Measurements from ENCODE around the gene BCKDHB.
A peak's percentile ranks its signal among the peaks of the same experiment; 100 is the strongest.
"Not testable (repeated sequence)": the region's sequence is repeated elsewhere in the genome, so short reads cannot be mapped to it uniquely, and the experiment has no call there.

The BCKDHB gene

GRCh38 chr6:80211286-80211685 is 104.8 kb downstream of the BCKDHB start:
- no peak for DNase-seq

GRCh38 chr6:80211890-80212289 is 105.4 kb downstream of the BCKDHB start:
- not testable (repeated sequence) for DNase-seq

GRCh38 chr6:80214436-80215022 is 108.1 kb downstream of the BCKDHB start:
- no peak for DNase-seq

- no peak for DNase-seq
These were observed 108.6 kb downstream of the BCKDHB start for GRCh38 chr6:80215063-80215462.

GRCh38 chr6:80217794-80218193 is 111.3 kb downstream of the BCKDHB start:
- peak; percentile 49 for DNase-seq

- DNase-seq: no peak
These were observed 117.3 kb downstream of the BCKDHB start for GRCh38 chr6:80223743-80224212.

GRCh38 chr6:80226151-80226550 is 119.7 kb downstream of the BCKDHB start:
- DNase-seq: no peak

GRCh38 chr6:80226699-80227098 is 120.2 kb downstream of the BCKDHB start:
- no peak for DNase-seq

GRCh38 chr6:80227545-80228105 is 121.2 kb downstream of the BCKDHB start:
- no peak for DNase-seq

- DNase-seq: no peak
These were observed 126.8 kb downstream of the BCKDHB start for GRCh38 chr6:80233262-80233661.

- no peak for DNase-seq
These were observed 127.5 kb downstream of the BCKDHB start for GRCh38 chr6:80233958-80234357.

GRCh38 chr6:80234401-80234800 is 127.9 kb downstream of the BCKDHB start:
- DNase-seq: no peak

- no peak for DNase-seq
These were observed 128.4 kb downstream of the BCKDHB start for GRCh38 chr6:80234908-80235307.

GRCh38 chr6:80235647-80236046 is 129.2 kb downstream of the BCKDHB start:
- no peak for DNase-seq

- not testable (repeated sequence) for DNase-seq
These were observed 132.3 kb downstream of the BCKDHB start for GRCh38 chr6:80238754-80239153.

- no peak for DNase-seq
These were observed 138.6 kb downstream of the BCKDHB start for GRCh38 chr6:80245043-80245442.

- no peak for DNase-seq
These were observed 143.4 kb downstream of the BCKDHB start for GRCh38 chr6:80249897-80250296.

- DNase-seq: no peak
These were observed 144.0 kb downstream of the BCKDHB start for GRCh38 chr6:80250391-80250997.

- no peak for DNase-seq
These were observed 144.8 kb downstream of the BCKDHB start for GRCh38 chr6:80251321-80251720.

GRCh38 chr6:80254716-80255115 is 148.2 kb downstream of the BCKDHB start:
- no peak for DNase-seq

GRCh38 chr6:80256691-80257090 is 150.2 kb downstream of the BCKDHB start:
- no peak for DNase-seq

- DNase-seq: peak; percentile 26
These were observed 152.6 kb downstream of the BCKDHB start for GRCh38 chr6:80259118-80259517.

- peak; percentile 41 for DNase-seq
These were observed 157.1 kb downstream of the BCKDHB start for GRCh38 chr6:80263585-80263984.

All from left hindlimb (tissue), 1 donor.